B cell (primary cell): ENCODE data around the gene MYO9B. TPM values are rescaled to one million over a fixed set of nuclear protein-coding genes. Genes with fewer than 3 reads are reported as not detected.

ENCODE experiments used
- ATAC-seq: fragments of 200-7000 bp; cut with Tn5 transposase; one replicate; pipeline ENCODE4 v1.10.0; 2021; ENCODE audit warnings: low read depth, mild to moderate bottlenecking, moderate number of reproducible peaks, moderate library complexity
- CTCF ChIA-PET: fragments of 350-600 bp; sonication (Branson Sonifier 250); formaldehyde crosslinking; loops from one replicate; lab custom pipeline; 2021; ENCODE audit warnings: antibody characterized with exemption, inconsistent platforms; lab: Charles Lee
- POLR2A ChIA-PET: fragments of 350-600 bp; sonication (Branson Sonifier 250); formaldehyde crosslinking; loops from one replicate; lab custom pipeline; 2021; ENCODE audit warnings: antibody characterized with exemption; lab: Charles Lee
- DNase-seq: peaks from one replicate; pipeline ENCODE4 v3.0.0; 2013
- H2AFZ ChIP-seq: 2 replicates; pipeline ENCODE4 v1.6.1; 2012; ENCODE audit warnings: mild to moderate bottlenecking, low read depth, low read length; ENCODE audit not compliant: insufficient read depth, poor library complexity, severe bottlenecking
- H3K27ac ChIP-seq, 2 donors: 1 replicate in 1 of 2; 2 replicates in 1 of 2; pipeline ENCODE4 v1.5.1; 2012 to 2013; ENCODE audit warnings: low read length in 2 of 2, mild to moderate bottlenecking in 2 of 2, moderate library complexity in 1 of 2
- H3K27me3 ChIP-seq, 4 experiments: fragments of 200-600 bp in 1 of 4; sonication (generic) in 1 of 4; replicated peaks in 1 of 4; 1 replicate in 2 of 4; 2 replicates in 2 of 4; pipeline versions ENCODE4 v1.6.1 to v1.7.0; 2013 to 2016; ENCODE audit warnings: low read length in 3 of 4, mild to moderate bottlenecking in 2 of 4, mixed read lengths in 1 of 4, moderate library complexity in 1 of 4; ENCODE audit not compliant: insufficient read depth in 4 of 4, control insufficient read depth in 3 of 4; ENCODE audit errors: control extremely low read depth in 1 of 4
- H3K36me3 ChIP-seq, 2 experiments: replicated peaks in 1 of 2; 1 replicate in 1 of 2; 2 replicates in 1 of 2; pipeline versions ENCODE4 v1.6.1 to v1.7.1; 2013; ENCODE audit warnings: low read length in 1 of 2; ENCODE audit not compliant: insufficient read depth in 2 of 2, control insufficient read depth in 1 of 2; ENCODE audit errors: control extremely low read depth in 1 of 2, extremely low read depth in 1 of 2
- H3K4me1 ChIP-seq, 2 donors: fragments of 200-600 bp in 1 of 2; sonication (generic) in 1 of 2; 1 replicate in 1 of 2; 2 replicates in 1 of 2; pipeline versions ENCODE4 v1.5.1 to v1.6.1; 2013 to 2017; ENCODE audit warnings: low read length in 2 of 2; ENCODE audit not compliant: control insufficient read depth in 2 of 2, insufficient read depth in 2 of 2
- H3K4me2 ChIP-seq: replicated peaks from 2 replicates; pipeline ENCODE3; 2012; ENCODE audit warnings: mild to moderate bottlenecking, low read depth, low read length; ENCODE audit not compliant: poor library complexity, severe bottlenecking
- H3K4me3 ChIP-seq, 5 experiments: fragments of 200-600 bp in 1 of 5; sonication (generic) in 1 of 5; 1 replicate in 3 of 5; 2 replicates in 2 of 5; pipeline versions ENCODE4 v1.5.1 to v1.7.0; 2011 to 2016; ENCODE audit warnings: low read length in 4 of 5, mild to moderate bottlenecking in 4 of 5, low read depth in 2 of 5, control low read depth in 1 of 5, moderate library complexity in 1 of 5; ENCODE audit not compliant: insufficient read depth in 1 of 5; ENCODE audit errors: control extremely low read depth in 1 of 5, extremely low read depth in 1 of 5
- H3K79me2 ChIP-seq: fragments of 200-600 bp; sonication (generic); one replicate; pipeline ENCODE4 v1.6.0; 2016; ENCODE audit warnings: low read length; ENCODE audit not compliant: control insufficient read depth, insufficient read depth
- H3K9ac ChIP-seq: fragments of 200-600 bp; sonication (generic); 2 replicates; pipeline ENCODE4 v1.6.1; 2017; ENCODE audit warnings: mild to moderate bottlenecking, low read length, moderate library complexity
- H3K9me3 ChIP-seq, 3 donors: one replicate each; pipeline versions ENCODE4 v1.6.1 to v1.7.1; 2013; ENCODE audit warnings: low read length in 2 of 3; ENCODE audit not compliant: control insufficient read depth in 2 of 3, insufficient read depth in 1 of 3; ENCODE audit errors: control extremely low read depth in 1 of 3
- H4K20me1 ChIP-seq: 2 replicates; pipeline ENCODE4 v1.6.0; 2012; ENCODE audit warnings: mild to moderate bottlenecking, low read length; ENCODE audit not compliant: insufficient read depth, control insufficient read depth, poor library complexity, severe bottlenecking
- H3K27ac Mint-ChIP-seq: one replicate; pipeline ENCODE4 v1.8.0; 2021; ENCODE audit warnings: mixed read lengths
- H3K27me3 Mint-ChIP-seq: one replicate; pipeline ENCODE4 v1.8.0; 2021; ENCODE audit warnings: mixed read lengths
- H3K4me1 Mint-ChIP-seq: one replicate; pipeline ENCODE4 v1.8.0; 2021; ENCODE audit warnings: mixed read lengths
- H3K4me3 Mint-ChIP-seq: one replicate; pipeline ENCODE4 v1.8.0; 2021; ENCODE audit warnings: mixed read lengths
- H3K9me3 Mint-ChIP-seq: one replicate; pipeline ENCODE4 v1.8.0; 2022; ENCODE audit warnings: mixed read lengths; ENCODE audit not compliant: insufficient read depth
- CTCF ChIP-seq: fragments of 200-600 bp; IDR thresholded peaks from one replicate; pipeline ENCODE4 v1.8.0; 2022; ENCODE audit warnings: antibody characterized with exemption, mild to moderate bottlenecking
- EZH2 ChIP-seq: IDR thresholded peaks from 2 replicates; pipeline ENCODE4 v1.6.1; 2012; ENCODE audit warnings: borderline replicate concordance, low read depth, mild to moderate bottlenecking, moderate library complexity, low read length; ENCODE audit not compliant: insufficient read depth, poor library complexity, severe bottlenecking
- WGBS: methylation state at CpG from one replicate; pipeline ENCODE4 v1.1.5; 2013; ENCODE audit warnings: missing lambda C conversion rate; ENCODE audit not compliant: insufficient coverage; 5-methylcytosine and 5-hydroxymethylcytosine counted together
- intact Hi-C: fragments of 100-400 bp; cut with micrococcal nuclease; formaldehyde crosslinking; loops from one replicate; pipeline ENCODE4 v1.10.0; 2022
- polyA plus RNA-seq: library from polyadenylated mRNA; depleted of rRNA; stranded (reverse); fragments of >200 nt; gene quantifications from 2 replicates; pipeline ENCODE4 v1.2.3, GENCODE V29; 2012
- total RNA-seq, 2 donors: library from RNA; stranded (reverse); fragments of 120-200 nt in 1 of 2; gene quantifications; 1 replicate in 1 of 2; 2 replicates in 1 of 2; pipeline versions ENCODE4 v1.2.3 to v1.2.4, GENCODE V29; 2013 to 2022

The MYO9B gene
- total and polyA plus RNA-seq, 2 donors (not counting 1 experiment from before 2014, with no cell fraction given) = 256 to 273 TPM

GRCh38 chr19:17037966-17038500 lies 37.5 kb upstream of the MYO9B start:
- WGBS = 92% methylated on average over 15 of the region's 15 CpGs
- no peak overlapping the region for H3K4me3 Mint-ChIP-seq
- Histone ChIP-seq H3K36me3 (no peaks in the 10 kb centered on the region), H3K79me2 (no peaks in the 10 kb centered on the region), H3K9me3 (peaks cover 0 to 6% (median 0%) of the 10 kb centered on the region in 3 donors), H3K4me3 (no peak overlapping the region), H3K4me2 (no peak overlapping the region), H4K20me1 (no peaks in the 10 kb centered on the region), H3K4me1 (peaks cover 0 to 3% of the 10 kb centered on the region in 2 donors), H2AFZ (no peak overlapping the region), H3K27me3 (peaks cover 0 to 4% (median 2%) of the 10 kb centered on the region in 4 experiments), H3K9ac (no peak overlapping the region), H3K27ac (no peak overlapping the region)
- H3K27me3 Mint-ChIP-seq = peaks cover 12% of the 10 kb centered on the region
- H3K27ac Mint-ChIP-seq = no peak overlapping the region
- intact Hi-C loops = no loop called here
- ATAC-seq (no peak), DNase-seq (no peak)
- no peaks in the 10 kb centered on the region for H3K4me1 Mint-ChIP-seq
- TF ChIP-seq CTCF (no peak), EZH2 (no peak)
- H3K9me3 Mint-ChIP-seq = no peaks in the 10 kb centered on the region
- POLR2A ChIA-PET = no interaction called here
- CTCF ChIA-PET = no interaction called here

- no peak overlapping the region for H3K9ac ChIP-seq
- no peak for DNase-seq
- TF ChIP-seq CTCF (no peak), EZH2 (no peak)
- H3K4me3 ChIP-seq = no peak overlapping the region
- no peaks in the 10 kb centered on the region for H3K4me1 ChIP-seq
- H3K9me3 ChIP-seq = no peaks in the 10 kb centered on the region
- Mint-ChIP-seq H3K9me3 (no peaks in the 10 kb centered on the region), H3K4me3 (no peak overlapping the region), H3K4me1 (no peaks in the 10 kb centered on the region), H3K27ac (no peak overlapping the region), H3K27me3 (peaks cover 9% of the 10 kb centered on the region)
- H3K27ac ChIP-seq = no peak overlapping the region
- CTCF ChIA-PET = interaction anchor here (0.6 kb wide), 1 partner anchor 23 kb away, joined by 3 read pairs; no protein-coding TSS in a partner anchor
- H2AFZ ChIP-seq = no peak overlapping the region
- POLR2A ChIA-PET = no interaction called here
- no peaks in the 10 kb centered on the region for H3K79me2 ChIP-seq
- no peak overlapping the region for H3K4me2 ChIP-seq
- no peaks in the 10 kb centered on the region for H3K36me3 ChIP-seq
- no peak for ATAC-seq
- intact Hi-C loops = no loop called here
- H4K20me1 ChIP-seq = no peaks in the 10 kb centered on the region
- 72% methylated on average over 6 of the region's 11 CpGs for WGBS
- H3K27me3 ChIP-seq = peaks cover 0 to 4% (median 2%) of the 10 kb centered on the region in 4 experiments
Measured at GRCh38 chr19:17041976-17042375, 33.6 kb upstream of the MYO9B start.
